Mesodermal cell (in vitro differentiated cells): ENCODE measurements around the gene TOR1AIP1.

Source experiments
- H3K27ac ChIP-seq: 2 replicates; pipeline ENCODE4 v1.7.0; 2013; ENCODE audit warnings: mild to moderate bottlenecking, low read depth, low read length, moderate library complexity; ENCODE audit not compliant: severe bottlenecking
- H3K36me3 ChIP-seq: 2 replicates; pipeline ENCODE4 v1.7.1; 2013; ENCODE audit warnings: mild to moderate bottlenecking, low read length, moderate library complexity; ENCODE audit not compliant: control insufficient read depth, insufficient read depth
- H3K4me1 ChIP-seq: one replicate; pipeline ENCODE4 v1.7.1; 2013; ENCODE audit warnings: mild to moderate bottlenecking, low read length; ENCODE audit not compliant: insufficient read depth, control insufficient read depth, poor library complexity, severe bottlenecking
- H3K4me3 ChIP-seq: 2 replicates; pipeline ENCODE4 v1.7.0; 2013; ENCODE audit warnings: low read length, control low read depth, mild to moderate bottlenecking; ENCODE audit not compliant: insufficient read depth, poor library complexity, severe bottlenecking; ENCODE audit errors: extremely low read depth
- H3K9me3 ChIP-seq: 2 replicates; pipeline ENCODE4 v1.7.1; 2013; ENCODE audit warnings: mild to moderate bottlenecking, low read length, moderate library complexity; ENCODE audit not compliant: control insufficient read depth
- WGBS, 2 experiments: methylation state at CpG; one replicate each; pipeline ENCODE4 v1.1.5; 2013; ENCODE audit warnings: missing lambda C conversion rate in 2 of 2; ENCODE audit not compliant: insufficient coverage in 2 of 2; 5-methylcytosine and 5-hydroxymethylcytosine counted together

Gene TOR1AIP1

GRCh38 chr1:179938752-179939151, 56.7 kb downstream of the TOR1AIP1 start:
- Histone ChIP-seq H3K36me3 (no peaks in the 10 kb centered on the region), H3K9me3 (no peaks in the 10 kb centered on the region)
- WGBS, 2 experiments = 67% methylated on average over 1 of the region's 2 CpGs; no CpG with 5 or more reads in 1 of the 2 experiments

GRCh38 chr1:179939941-179940340, 57.9 kb downstream of the TOR1AIP1 start:
- no peaks in the 10 kb centered on the region for H3K36me3 ChIP-seq
- no peak overlapping the region for H3K4me3 ChIP-seq
- 90 to 100% methylated on average over 1 of the region's 1 CpG for WGBS, 2 experiments
- H3K4me1 ChIP-seq = no peaks in the 10 kb centered on the region
- H3K27ac ChIP-seq = no peak overlapping the region
- no peaks in the 10 kb centered on the region for H3K9me3 ChIP-seq

More at GRCh38 chr1:179938752-179939151, 56.7 kb downstream of the TOR1AIP1 start:
- Histone ChIP-seq H3K4me1 (no peaks in the 10 kb centered on the region), H3K27ac (no peak overlapping the region), H3K4me3 (no peak overlapping the region)

- 75 to 90% methylated on average over 2 of the region's 2 CpGs for WGBS, 2 experiments
Observed at GRCh38 chr1:179941454-179941853, 59.4 kb downstream of the TOR1AIP1 start.

GRCh38 chr1:179950651-179951050, 68.6 kb downstream of the TOR1AIP1 start:
- WGBS, 2 experiments = 83 to 90% methylated on average over 6 of the region's 7 CpGs

More at GRCh38 chr1:179941454-179941853, 59.4 kb downstream of the TOR1AIP1 start:
- Histone ChIP-seq H3K4me3 (no peak overlapping the region), H3K9me3 (no peaks in the 10 kb centered on the region), H3K4me1 (no peaks in the 10 kb centered on the region), H3K27ac (no peak overlapping the region), H3K36me3 (no peaks in the 10 kb centered on the region)

GRCh38 chr1:179951383-179952144, 69.5 kb downstream of the TOR1AIP1 start:
- Histone ChIP-seq H3K9me3 (no peaks in the 10 kb centered on the region), H3K27ac (no peak overlapping the region), H3K4me3 (no peak overlapping the region), H3K36me3 (no peaks in the 10 kb centered on the region), H3K4me1 (no peaks in the 10 kb centered on the region)
- 94 to 100% methylated on average over 2 to 7 of the region's 10 CpGs for WGBS, 2 experiments

More at GRCh38 chr1:179950651-179951050, 68.6 kb downstream of the TOR1AIP1 start:
- Histone ChIP-seq H3K27ac (no peak overlapping the region), H3K36me3 (no peaks in the 10 kb centered on the region), H3K4me1 (no peaks in the 10 kb centered on the region), H3K9me3 (no peaks in the 10 kb centered on the region), H3K4me3 (no peak overlapping the region)

GRCh38 chr1:179952186-179952585, 70.1 kb downstream of the TOR1AIP1 start:
- H3K9me3 ChIP-seq = no peaks in the 10 kb centered on the region
- H3K27ac ChIP-seq = no peak overlapping the region
- H3K36me3 ChIP-seq = no peaks in the 10 kb centered on the region
- H3K4me1 ChIP-seq = no peaks in the 10 kb centered on the region
- 92 to 100% methylated on average over 2 to 4 of the region's 4 CpGs for WGBS, 2 experiments
- H3K4me3 ChIP-seq = no peak overlapping the region

- Histone ChIP-seq H3K27ac (peak overlapping the region; percentile 86), H3K36me3 (no peaks in the 10 kb centered on the region), H3K9me3 (no peaks in the 10 kb centered on the region), H3K4me1 (no peaks in the 10 kb centered on the region), H3K4me3 (peak overlapping the region; percentile 85)
- 10 to 18% methylated on average over 18 to 19 of the region's 19 CpGs for WGBS, 2 experiments
Observed at GRCh38 chr1:179953974-179954492, 71.9 kb downstream of the TOR1AIP1 start.

- Histone ChIP-seq H3K9me3 (no peaks in the 10 kb centered on the region), H3K4me3 (peak within 1 kb of the TSS; percentile 85), H3K27ac (peak within 1 kb of the TSS; percentile 86), H3K4me1 (no peaks in the 10 kb centered on the region), H3K36me3 (no peaks in the 10 kb centered on the region)
- WGBS, 2 experiments = 0% methylated on average over 58 to 69 of the region's 72 CpGs
Observed at GRCh38 chr1:179954493-179955286, 72.6 kb downstream of the TOR1AIP1 start, which contains the start of gene CEP350. Gene CEP350, plus strand, starts transcription at chr1:179954810. Its CDS starts 31,372 bp downstream, at chr1:179986182.

GRCh38 chr1:179955287-179955680, 73.2 kb downstream of the TOR1AIP1 start:
- WGBS, 2 experiments = 2% methylated on average over 8 to 9 of the region's 10 CpGs
- Histone ChIP-seq H3K36me3 (no peaks in the 10 kb centered on the region), H3K27ac (peak overlapping the region; percentile 86), H3K4me3 (peak overlapping the region; percentile 85), H3K4me1 (no peaks in the 10 kb centered on the region), H3K9me3 (no peaks in the 10 kb centered on the region)

- no peaks in the 10 kb centered on the region for H3K4me1 ChIP-seq
- H3K9me3 ChIP-seq = no peaks in the 10 kb centered on the region
- peak overlapping the region; percentile 85 for H3K4me3 ChIP-seq
- WGBS, 2 experiments = 10 to 20% methylated on average over 1 to 2 of the region's 3 CpGs
- H3K36me3 ChIP-seq = peaks cover under 1% of the 10 kb centered on the region
- H3K27ac ChIP-seq = no peak overlapping the region
Observed at GRCh38 chr1:179955731-179956130, 73.6 kb downstream of the TOR1AIP1 start.
